ENCODE measurements around the gene CDH13.

The CDH13 gene

DNA sequence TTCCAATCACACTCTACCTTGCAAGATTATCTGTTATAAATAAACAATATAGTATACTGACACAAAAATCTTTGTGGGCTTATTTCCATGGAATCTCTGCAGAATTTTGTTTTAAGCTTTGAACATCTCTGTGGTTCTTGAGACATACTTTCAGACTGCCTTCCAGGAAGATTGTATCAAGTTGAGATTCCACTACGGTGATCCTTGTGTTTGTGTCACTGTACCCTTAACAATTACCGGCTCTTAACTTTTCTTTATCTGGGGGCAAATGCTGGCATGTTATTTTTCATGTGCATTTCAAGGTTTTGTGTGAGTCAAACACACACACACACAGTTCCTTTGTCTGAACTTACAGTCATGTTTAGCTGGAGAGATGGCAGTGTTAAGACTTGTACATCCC is 708.3 kb downstream of the CDH13 start:
- no peaks in the 10 kb centered on the region for H4K20me1 ChIP-seq (ENCODE audit: insufficient read depth, low read length)
- no peaks in the 10 kb centered on the region for H3F3A ChIP-seq (ENCODE audit: insufficient read depth, low read length)
- no peaks in the 10 kb centered on the region for H3K79me2 ChIP-seq (ENCODE audit: low read length)
- DNase-seq: no peak
- H3K9ac ChIP-seq (ENCODE audit: low read length): no peak overlapping the region
- H3K36me3 ChIP-seq (replicated peaks; ENCODE audit: insufficient read depth, low read length): no peaks in the 10 kb centered on the region
- no peak overlapping the region for H3K4me3 ChIP-seq (ENCODE audit: low read length)
- H3K9me3 ChIP-seq (replicated peaks; ENCODE audit: insufficient read depth, low read length): no peaks in the 10 kb centered on the region
- H3K4me2 ChIP-seq (ENCODE audit: low read depth, low read length): no peak overlapping the region
- TF ChIP-seq EZH2phosphoT487 (IDR thresholded peaks at IDR 0.05; ENCODE audit: low read length) (no peak), EZH2 (optimal IDR thresholded peaks at IDR 0.05; ENCODE audit: low read depth, low read length) (no peak)
- TF ChIP-seq, protein P1, sequence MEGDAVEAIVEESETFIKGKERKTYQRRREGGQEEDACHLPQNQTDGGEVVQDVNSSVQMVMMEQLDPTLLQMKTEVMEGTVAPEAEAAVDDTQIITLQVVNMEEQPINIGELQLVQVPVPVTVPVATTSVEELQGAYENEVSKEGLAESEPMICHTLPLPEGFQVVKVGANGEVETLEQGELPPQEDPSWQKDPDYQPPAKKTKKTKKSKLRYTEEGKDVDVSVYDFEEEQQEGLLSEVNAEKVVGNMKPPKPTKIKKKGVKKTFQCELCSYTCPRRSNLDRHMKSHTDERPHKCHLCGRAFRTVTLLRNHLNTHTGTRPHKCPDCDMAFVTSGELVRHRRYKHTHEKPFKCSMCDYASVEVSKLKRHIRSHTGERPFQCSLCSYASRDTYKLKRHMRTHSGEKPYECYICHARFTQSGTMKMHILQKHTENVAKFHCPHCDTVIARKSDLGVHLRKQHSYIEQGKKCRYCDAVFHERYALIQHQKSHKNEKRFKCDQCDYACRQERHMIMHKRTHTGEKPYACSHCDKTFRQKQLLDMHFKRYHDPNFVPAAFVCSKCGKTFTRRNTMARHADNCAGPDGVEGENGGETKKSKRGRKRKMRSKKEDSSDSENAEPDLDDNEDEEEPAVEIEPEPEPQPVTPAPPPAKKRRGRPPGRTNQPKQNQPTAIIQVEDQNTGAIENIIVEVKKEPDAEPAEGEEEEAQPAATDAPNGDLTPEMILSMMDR (IDR thresholded peaks at IDR 0.05; ENCODE audit: low read length): no peak
- H3K27ac ChIP-seq (ENCODE audit: low read length): no peak overlapping the region
- H3K9me2 ChIP-seq (replicated peaks; ENCODE audit: insufficient read depth, low read length): no peaks in the 10 kb centered on the region
- H2AFZ ChIP-seq (ENCODE audit: low read length): no peak overlapping the region
- no peaks in the 10 kb centered on the region for H3K27me3 ChIP-seq (replicated peaks; ENCODE audit: insufficient read depth, low read length)
- no peaks in the 10 kb centered on the region for H3K4me1 ChIP-seq (ENCODE audit: low read length)

DNA sequence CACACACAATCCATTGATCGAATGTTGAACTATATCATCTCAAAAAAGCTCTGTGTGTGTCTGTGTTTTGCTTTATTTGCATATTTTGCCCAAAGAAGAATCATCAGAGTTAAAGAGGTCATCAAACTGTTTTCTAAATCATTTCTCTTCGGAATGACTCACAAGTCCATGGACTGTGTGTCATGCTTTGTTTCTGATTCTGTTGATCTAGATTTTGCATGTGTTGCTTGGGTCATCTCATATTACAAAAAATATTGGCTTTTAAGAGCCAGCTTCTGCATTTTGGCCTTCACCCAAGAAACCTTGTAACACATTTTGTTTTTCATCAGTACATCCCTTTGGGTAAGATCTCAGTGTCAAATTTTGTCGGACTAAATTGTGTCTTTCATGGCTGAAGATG is 709.8 kb downstream of the CDH13 start:
- Histone ChIP-seq H2AFZ (ENCODE audit: low read length) (no peak overlapping the region), H3K79me2 (ENCODE audit: low read length) (no peaks in the 10 kb centered on the region), H3F3A (ENCODE audit: insufficient read depth, low read length) (no peaks in the 10 kb centered on the region), H3K27me3 (replicated peaks; ENCODE audit: insufficient read depth, low read length) (no peaks in the 10 kb centered on the region), H3K4me3 (ENCODE audit: low read length) (no peak overlapping the region), H3K9me2 (replicated peaks; ENCODE audit: insufficient read depth, low read length) (no peaks in the 10 kb centered on the region), H3K27ac (ENCODE audit: low read length) (no peak overlapping the region), H3K4me1 (ENCODE audit: low read length) (no peaks in the 10 kb centered on the region), H3K9ac (ENCODE audit: low read length) (no peak overlapping the region), H4K20me1 (ENCODE audit: insufficient read depth, low read length) (no peaks in the 10 kb centered on the region), H3K9me3 (replicated peaks; ENCODE audit: insufficient read depth, low read length) (no peaks in the 10 kb centered on the region), H3K4me2 (ENCODE audit: low read depth, low read length) (no peak overlapping the region), H3K36me3 (replicated peaks; ENCODE audit: insufficient read depth, low read length) (no peaks in the 10 kb centered on the region)
- DNase-seq: no peak
- TF ChIP-seq, protein P1 (IDR thresholded peaks at IDR 0.05; ENCODE audit: low read length): no peak

DNA sequence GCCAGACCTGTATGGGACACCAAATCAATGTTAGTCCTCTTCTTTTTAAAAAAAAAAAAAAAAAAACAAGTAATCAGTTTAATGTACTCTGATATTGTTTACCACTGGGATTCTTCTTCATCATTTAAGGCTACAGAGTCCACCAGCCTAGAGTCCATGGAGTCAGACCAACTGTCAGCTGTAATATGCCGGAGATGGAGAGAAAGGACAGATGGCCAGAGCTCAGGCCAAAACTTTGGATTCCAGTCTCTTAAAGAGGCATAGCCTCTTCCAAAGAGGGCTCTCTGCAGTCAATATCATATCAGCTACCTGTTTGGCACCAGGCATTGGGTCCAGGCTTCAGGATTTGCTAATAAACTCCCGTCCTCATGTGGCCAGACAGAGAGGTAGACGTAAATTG is 711.4 kb downstream of the CDH13 start:
- H3K36me3 ChIP-seq (replicated peaks; ENCODE audit: insufficient read depth, low read length): no peaks in the 10 kb centered on the region
- no peaks in the 10 kb centered on the region for H3F3A ChIP-seq (ENCODE audit: insufficient read depth, low read length)
- H3K9ac ChIP-seq (ENCODE audit: low read length): no peak overlapping the region
- H3K9me3 ChIP-seq (replicated peaks; ENCODE audit: insufficient read depth, low read length): no peaks in the 10 kb centered on the region
- no peak overlapping the region for H3K27ac ChIP-seq (ENCODE audit: low read length)
- no peaks in the 10 kb centered on the region for H3K27me3 ChIP-seq (replicated peaks; ENCODE audit: insufficient read depth, low read length)
- H3K4me1 ChIP-seq (ENCODE audit: low read length): no peaks in the 10 kb centered on the region
- H3K4me3 ChIP-seq (ENCODE audit: low read length): no peak overlapping the region
- no peak overlapping the region for H3K4me2 ChIP-seq (ENCODE audit: low read depth, low read length)
- no peaks in the 10 kb centered on the region for H3K9me2 ChIP-seq (replicated peaks; ENCODE audit: insufficient read depth, low read length)
- no peak for DNase-seq
- no peak for TF ChIP-seq EZH2 (optimal IDR thresholded peaks at IDR 0.05; ENCODE audit: low read depth, low read length)
- TF ChIP-seq, protein P1 (IDR thresholded peaks at IDR 0.05; ENCODE audit: low read length): no peak
- TF ChIP-seq EZH2phosphoT487 (IDR thresholded peaks at IDR 0.05; ENCODE audit: low read length): no peak
- no peaks in the 10 kb centered on the region for H4K20me1 ChIP-seq (ENCODE audit: insufficient read depth, low read length)
- H3K79me2 ChIP-seq (ENCODE audit: low read length): no peaks in the 10 kb centered on the region
- H2AFZ ChIP-seq (ENCODE audit: low read length): no peak overlapping the region
